Measurements from ENCODE around the gene VWA5B2. TPM values are rescaled to one million over a fixed set of nuclear protein-coding genes. Genes with fewer than 3 reads are reported as not detected.

VWA5B2 gene
- total and polyA plus RNA-seq, 2 of the 13 experiments (the other 11 are each of a cell fraction or from before 2014, with no cell fraction given): 0.03 to 0.04 TPM

- TF ChIP-seq TFE3 (CRISPR knock-in tag; IDR thresholded peaks at IDR 0.05) (no peak), EZH2 (conservative IDR thresholded peaks at IDR 0.05; ENCODE audit: low read depth, low read length) (no peak), ZNF382 (CRISPR knock-in tag; IDR thresholded peaks at IDR 0.05; ENCODE audit: borderline replicate concordance) (no peak), POGK (CRISPR knock-in tag; conservative IDR thresholded peaks at IDR 0.05) (no peak), SRSF1 (optimal IDR thresholded peaks at IDR 0.05; ENCODE audit: low read depth, low read length) (no peak), AHDC1 (CRISPR knock-in tag; IDR thresholded peaks at IDR 0.05; ENCODE audit: borderline replicate concordance) (no peak), DNMT1 (CRISPR knock-in tag; IDR thresholded peaks at IDR 0.05) (no peak), ZNF280B (CRISPR knock-in tag; IDR thresholded peaks at IDR 0.05; ENCODE audit: borderline replicate concordance) (peak; percentile 74; the same call in 1 of the 2 replicates), FOXO4 (CRISPR knock-in tag; conservative IDR thresholded peaks at IDR 0.05) (0 out of 2 replicates have a peak, but pooled peaks have one; percentile 57), ZNF264 (CRISPR knock-in tag; IDR thresholded peaks at IDR 0.05) (no peak), ZNF281 (CRISPR knock-in tag; IDR thresholded peaks at IDR 0.05; ENCODE audit: borderline replicate concordance) (no peak), ARNT2 (CRISPR knock-in tag; IDR thresholded peaks at IDR 0.05; ENCODE audit: low read depth) (0 out of 2 replicates have a peak, but pooled peaks have one; percentile 47)
These were observed 43.0 kb upstream of the VWA5B2 start, which contains the start of gene ABCF3 (continued) for GRCh38 chr3:184186184-184186901.

Data from HepG2 (cell line).